GM23338 (cell line): Measurements from ENCODE around the gene SYPL1. TPM values are rescaled to one million over a fixed set of nuclear protein-coding genes. Genes with fewer than 3 reads are reported as not detected.

Source experiments
- ATAC-seq: fragments of 200-7000 bp; cut with Tn5 transposase; 3 replicates; pipeline ENCODE4 v1.9.1; 2020
- DNase-seq: peaks from one replicate; pipeline ENCODE4 v3.0.0-alpha.2; 2015; ENCODE audit warnings: low spot score
- H2AFZ ChIP-seq: fragments of 200-600 bp; sonication (generic); 2 replicates; pipeline ENCODE4 v1.8.0; 2016; ENCODE audit warnings: antibody characterized with exemption, mild to moderate bottlenecking, moderate library complexity
- H3F3A ChIP-seq: fragments of 200-600 bp; sonication (generic); replicated peaks from 2 replicates; pipeline ENCODE4 v1.8.0; 2017; ENCODE audit warnings: antibody characterized with exemption, mixed run types, low read depth
- H3K27ac ChIP-seq: fragments of 200-600 bp; sonication (generic); 2 replicates; pipeline ENCODE4 v1.6.1; 2016; ENCODE audit warnings: low read depth
- H3K27me3 ChIP-seq: fragments of 200-600 bp; sonication (generic); 2 replicates; pipeline ENCODE4 v1.8.0; 2016; ENCODE audit warnings: mild to moderate bottlenecking, mixed run types, moderate library complexity; ENCODE audit not compliant: insufficient read depth
- H3K36me3 ChIP-seq: fragments of 200-600 bp; sonication (generic); 2 replicates; pipeline ENCODE4 v1.8.0; 2016; ENCODE audit warnings: mild to moderate bottlenecking; ENCODE audit not compliant: insufficient read depth
- H3K4me1 ChIP-seq: fragments of 200-600 bp; sonication (generic); 2 replicates; pipeline ENCODE4 v1.8.0; 2016; ENCODE audit warnings: mild to moderate bottlenecking, moderate library complexity; ENCODE audit not compliant: insufficient read depth
- H3K4me2 ChIP-seq: fragments of 200-600 bp; sonication (generic); 2 replicates; pipeline ENCODE4 v1.7.1; 2017; ENCODE audit warnings: mixed run types
- H3K4me3 ChIP-seq: fragments of 200-600 bp; sonication (generic); 2 replicates; pipeline ENCODE4 v1.6.1; 2016; ENCODE audit warnings: mixed run types
- H3K79me2 ChIP-seq: fragments of 200-600 bp; sonication (generic); replicated peaks from 2 replicates; pipeline ENCODE4 v1.8.0; 2017; ENCODE audit warnings: mild to moderate bottlenecking; ENCODE audit not compliant: insufficient read depth
- H3K9me2 ChIP-seq: fragments of 200-600 bp; sonication (generic); 2 replicates; pipeline ENCODE4 v1.8.0; 2017; ENCODE audit not compliant: insufficient read depth
- H4K20me1 ChIP-seq: fragments of 200-600 bp; sonication (generic); replicated peaks from 2 replicates; pipeline ENCODE4 v1.8.0; 2017; ENCODE audit warnings: mild to moderate bottlenecking; ENCODE audit not compliant: insufficient read depth
- H3K27ac Mint-ChIP-seq: 2 replicates; pipeline ENCODE4 v1.8.0; 2020; ENCODE audit warnings: inconsistent platforms, mild to moderate bottlenecking, moderate library complexity, mixed read lengths
- H3K27me3 Mint-ChIP-seq: 3 replicates; pipeline ENCODE4 v1.8.0; 2022; ENCODE audit warnings: low read depth, mild to moderate bottlenecking, moderate library complexity, mixed read lengths, inconsistent platforms; ENCODE audit not compliant: insufficient read depth, poor library complexity
- H3K36me3 Mint-ChIP-seq: 3 replicates; pipeline ENCODE4 v1.8.0; 2021; ENCODE audit warnings: low read depth, mild to moderate bottlenecking, inconsistent platforms, moderate library complexity, mixed read lengths
- H3K4me1 Mint-ChIP-seq: 3 replicates; pipeline ENCODE4 v1.8.0; 2020; ENCODE audit warnings: mild to moderate bottlenecking, inconsistent platforms, mixed read lengths
- H3K4me3 Mint-ChIP-seq: 3 replicates; pipeline ENCODE4 v1.8.0; 2021; ENCODE audit warnings: moderate library complexity, mild to moderate bottlenecking, inconsistent platforms, mixed read lengths
- H3K9me3 Mint-ChIP-seq: 3 replicates; pipeline ENCODE4 v1.8.0; 2020; ENCODE audit warnings: moderate library complexity, mild to moderate bottlenecking, inconsistent platforms, mixed read lengths
- CREB1 ChIP-seq: fragments of 250-450 bp; sonication (Bioruptor Pico); IDR thresholded peaks from 2 replicates; pipeline ENCODE4 v1.5.0; 2020; ENCODE audit warnings: low read depth, mild to moderate bottlenecking, moderate library complexity
- CTCF ChIP-seq, 2 experiments: fragments of 200-600 bp in 1 of 2; sonication (generic) in 1 of 2; conservative IDR thresholded peaks; 2 replicates each; pipeline versions ENCODE4 v1.5.1 to v1.6.1; 2016 to 2017; ENCODE audit warnings: antibody characterized with exemption in 2 of 2, low read depth in 2 of 2, mild to moderate bottlenecking in 2 of 2, moderate library complexity in 1 of 2
- ETS1 ChIP-seq: IDR thresholded peaks from 2 replicates; pipeline ENCODE4 v1.6.1; 2016; ENCODE audit warnings: antibody characterized with exemption
- EZH2 ChIP-seq: fragments of 200-600 bp; sonication (generic); IDR thresholded peaks from one replicate; pipeline ENCODE4 v1.8.0; 2017; ENCODE audit warnings: antibody characterized with exemption, mild to moderate bottlenecking, low read depth; ENCODE audit not compliant: unreplicated experiment
- EZH2phosphoT487 ChIP-seq: fragments of 200-600 bp; sonication (generic); IDR thresholded peaks from one replicate; pipeline ENCODE4 v1.8.1; 2018; ENCODE audit warnings: antibody characterized with exemption; ENCODE audit not compliant: unreplicated experiment
- JUNB ChIP-seq: IDR thresholded peaks from one replicate; pipeline ENCODE4 v1.6.1; 2016; ENCODE audit warnings: antibody characterized with exemption; ENCODE audit not compliant: unreplicated experiment
- NANOG ChIP-seq: IDR thresholded peaks from 2 replicates; pipeline ENCODE4 v1.6.1; 2016; ENCODE audit warnings: antibody characterized with exemption, borderline replicate concordance
- POLR2AphosphoS5 ChIP-seq: IDR thresholded peaks from 2 replicates; pipeline ENCODE4 v1.6.1; 2016; ENCODE audit warnings: antibody characterized with exemption, low read depth
- STAT1 ChIP-seq: IDR thresholded peaks from one replicate; pipeline ENCODE4 v1.6.1; 2016; ENCODE audit warnings: antibody characterized with exemption; ENCODE audit not compliant: unreplicated experiment
- ZNF114 ChIP-seq: fragments of 250-450 bp; sonication (Bioruptor Pico); IDR thresholded peaks from 2 replicates; pipeline ENCODE4 v1.5.0; 2020; ENCODE audit warnings: mild to moderate bottlenecking, moderate library complexity
- ZNF331 ChIP-seq: fragments of 250-450 bp; sonication (Bioruptor Pico); IDR thresholded peaks from 2 replicates; pipeline ENCODE4 v1.5.0; 2020; ENCODE audit warnings: low read depth, mild to moderate bottlenecking, moderate library complexity
- polyA plus RNA-seq: library from polyadenylated mRNA; unstranded; fragments of >200 nt; fragmentation: Nextera tagmentation; extraction: Ambion mirVana; gene quantifications from 2 replicates; pipeline ENCODE4 v1.2.1, GENCODE V29; 2016
- total RNA-seq: library from RNA; depleted of rRNA; stranded (reverse); fragments of >200 nt; shearing (Covaris generic); gene quantifications from 2 replicates; pipeline ENCODE4 v1.2.3, GENCODE V29; 2014
- TF ChIP-seq, protein P1 (sequence below): IDR thresholded peaks from one replicate; pipeline ENCODE4 v1.6.1; 2018; ENCODE audit warnings: antibody characterized with exemption; ENCODE audit not compliant: unreplicated experiment
- TF ChIP-seq, protein P2 (sequence below): fragments of 250-450 bp; sonication (Bioruptor Pico); IDR thresholded peaks from 2 replicates; pipeline ENCODE4 v1.5.0; 2020; ENCODE audit warnings: mild to moderate bottlenecking, moderate library complexity

Gene SYPL1
- total and polyA plus RNA-seq, 2 experiments from 2014 or later = 39.3 to 52.7 TPM

DNA sequence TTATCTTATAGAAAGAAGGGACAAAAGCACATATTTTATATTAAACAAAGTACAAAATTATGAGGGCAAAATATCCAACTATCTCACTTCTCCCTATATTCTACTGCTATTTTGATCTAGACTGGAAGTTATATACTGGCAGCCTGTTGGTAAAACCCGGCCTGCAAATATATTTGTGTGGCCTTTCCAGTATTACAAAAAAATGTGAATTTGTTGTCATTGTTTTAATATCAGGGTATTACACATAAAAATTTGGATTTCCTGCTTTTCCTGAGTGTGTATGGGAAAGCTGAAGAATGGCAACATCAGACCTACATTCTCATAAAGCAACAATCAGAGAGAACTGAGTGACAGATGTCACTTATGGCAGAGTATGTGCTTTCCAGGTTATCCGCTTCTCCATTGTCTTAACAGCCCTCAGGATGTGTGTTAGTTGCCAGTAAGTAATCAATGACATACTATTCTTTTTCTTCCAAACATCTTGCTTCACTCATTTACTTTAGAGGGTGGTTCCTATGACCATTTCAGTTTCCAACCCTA lies 7.3 kb downstream of the SYPL1 start:
- H3K4me2 ChIP-seq = no peak overlapping the region
- H3K36me3 ChIP-seq = no peaks in the 10 kb centered on the region
- TF ChIP-seq CREB1 (CRISPR knock-in tag) = no peak
- TF ChIP-seq EZH2phosphoT487 = no peak
- TF ChIP-seq ZNF331 (CRISPR knock-in tag) = no peak
- TF ChIP-seq, protein P1, sequence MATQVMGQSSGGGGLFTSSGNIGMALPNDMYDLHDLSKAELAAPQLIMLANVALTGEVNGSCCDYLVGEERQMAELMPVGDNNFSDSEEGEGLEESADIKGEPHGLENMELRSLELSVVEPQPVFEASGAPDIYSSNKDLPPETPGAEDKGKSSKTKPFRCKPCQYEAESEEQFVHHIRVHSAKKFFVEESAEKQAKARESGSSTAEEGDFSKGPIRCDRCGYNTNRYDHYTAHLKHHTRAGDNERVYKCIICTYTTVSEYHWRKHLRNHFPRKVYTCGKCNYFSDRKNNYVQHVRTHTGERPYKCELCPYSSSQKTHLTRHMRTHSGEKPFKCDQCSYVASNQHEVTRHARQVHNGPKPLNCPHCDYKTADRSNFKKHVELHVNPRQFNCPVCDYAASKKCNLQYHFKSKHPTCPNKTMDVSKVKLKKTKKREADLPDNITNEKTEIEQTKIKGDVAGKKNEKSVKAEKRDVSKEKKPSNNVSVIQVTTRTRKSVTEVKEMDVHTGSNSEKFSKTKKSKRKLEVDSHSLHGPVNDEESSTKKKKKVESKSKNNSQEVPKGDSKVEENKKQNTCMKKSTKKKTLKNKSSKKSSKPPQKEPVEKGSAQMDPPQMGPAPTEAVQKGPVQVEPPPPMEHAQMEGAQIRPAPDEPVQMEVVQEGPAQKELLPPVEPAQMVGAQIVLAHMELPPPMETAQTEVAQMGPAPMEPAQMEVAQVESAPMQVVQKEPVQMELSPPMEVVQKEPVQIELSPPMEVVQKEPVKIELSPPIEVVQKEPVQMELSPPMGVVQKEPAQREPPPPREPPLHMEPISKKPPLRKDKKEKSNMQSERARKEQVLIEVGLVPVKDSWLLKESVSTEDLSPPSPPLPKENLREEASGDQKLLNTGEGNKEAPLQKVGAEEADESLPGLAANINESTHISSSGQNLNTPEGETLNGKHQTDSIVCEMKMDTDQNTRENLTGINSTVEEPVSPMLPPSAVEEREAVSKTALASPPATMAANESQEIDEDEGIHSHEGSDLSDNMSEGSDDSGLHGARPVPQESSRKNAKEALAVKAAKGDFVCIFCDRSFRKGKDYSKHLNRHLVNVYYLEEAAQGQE = no peak
- TF ChIP-seq STAT1 = no peak
- TF ChIP-seq POLR2AphosphoS5 = no peak
- no peak for TF ChIP-seq CTCF (conservative IDR thresholded peaks at IDR 0.05; ENCODE audit: low read depth in 2 of 2)
- no peak for TF ChIP-seq ETS1
- TF ChIP-seq, protein P2, sequence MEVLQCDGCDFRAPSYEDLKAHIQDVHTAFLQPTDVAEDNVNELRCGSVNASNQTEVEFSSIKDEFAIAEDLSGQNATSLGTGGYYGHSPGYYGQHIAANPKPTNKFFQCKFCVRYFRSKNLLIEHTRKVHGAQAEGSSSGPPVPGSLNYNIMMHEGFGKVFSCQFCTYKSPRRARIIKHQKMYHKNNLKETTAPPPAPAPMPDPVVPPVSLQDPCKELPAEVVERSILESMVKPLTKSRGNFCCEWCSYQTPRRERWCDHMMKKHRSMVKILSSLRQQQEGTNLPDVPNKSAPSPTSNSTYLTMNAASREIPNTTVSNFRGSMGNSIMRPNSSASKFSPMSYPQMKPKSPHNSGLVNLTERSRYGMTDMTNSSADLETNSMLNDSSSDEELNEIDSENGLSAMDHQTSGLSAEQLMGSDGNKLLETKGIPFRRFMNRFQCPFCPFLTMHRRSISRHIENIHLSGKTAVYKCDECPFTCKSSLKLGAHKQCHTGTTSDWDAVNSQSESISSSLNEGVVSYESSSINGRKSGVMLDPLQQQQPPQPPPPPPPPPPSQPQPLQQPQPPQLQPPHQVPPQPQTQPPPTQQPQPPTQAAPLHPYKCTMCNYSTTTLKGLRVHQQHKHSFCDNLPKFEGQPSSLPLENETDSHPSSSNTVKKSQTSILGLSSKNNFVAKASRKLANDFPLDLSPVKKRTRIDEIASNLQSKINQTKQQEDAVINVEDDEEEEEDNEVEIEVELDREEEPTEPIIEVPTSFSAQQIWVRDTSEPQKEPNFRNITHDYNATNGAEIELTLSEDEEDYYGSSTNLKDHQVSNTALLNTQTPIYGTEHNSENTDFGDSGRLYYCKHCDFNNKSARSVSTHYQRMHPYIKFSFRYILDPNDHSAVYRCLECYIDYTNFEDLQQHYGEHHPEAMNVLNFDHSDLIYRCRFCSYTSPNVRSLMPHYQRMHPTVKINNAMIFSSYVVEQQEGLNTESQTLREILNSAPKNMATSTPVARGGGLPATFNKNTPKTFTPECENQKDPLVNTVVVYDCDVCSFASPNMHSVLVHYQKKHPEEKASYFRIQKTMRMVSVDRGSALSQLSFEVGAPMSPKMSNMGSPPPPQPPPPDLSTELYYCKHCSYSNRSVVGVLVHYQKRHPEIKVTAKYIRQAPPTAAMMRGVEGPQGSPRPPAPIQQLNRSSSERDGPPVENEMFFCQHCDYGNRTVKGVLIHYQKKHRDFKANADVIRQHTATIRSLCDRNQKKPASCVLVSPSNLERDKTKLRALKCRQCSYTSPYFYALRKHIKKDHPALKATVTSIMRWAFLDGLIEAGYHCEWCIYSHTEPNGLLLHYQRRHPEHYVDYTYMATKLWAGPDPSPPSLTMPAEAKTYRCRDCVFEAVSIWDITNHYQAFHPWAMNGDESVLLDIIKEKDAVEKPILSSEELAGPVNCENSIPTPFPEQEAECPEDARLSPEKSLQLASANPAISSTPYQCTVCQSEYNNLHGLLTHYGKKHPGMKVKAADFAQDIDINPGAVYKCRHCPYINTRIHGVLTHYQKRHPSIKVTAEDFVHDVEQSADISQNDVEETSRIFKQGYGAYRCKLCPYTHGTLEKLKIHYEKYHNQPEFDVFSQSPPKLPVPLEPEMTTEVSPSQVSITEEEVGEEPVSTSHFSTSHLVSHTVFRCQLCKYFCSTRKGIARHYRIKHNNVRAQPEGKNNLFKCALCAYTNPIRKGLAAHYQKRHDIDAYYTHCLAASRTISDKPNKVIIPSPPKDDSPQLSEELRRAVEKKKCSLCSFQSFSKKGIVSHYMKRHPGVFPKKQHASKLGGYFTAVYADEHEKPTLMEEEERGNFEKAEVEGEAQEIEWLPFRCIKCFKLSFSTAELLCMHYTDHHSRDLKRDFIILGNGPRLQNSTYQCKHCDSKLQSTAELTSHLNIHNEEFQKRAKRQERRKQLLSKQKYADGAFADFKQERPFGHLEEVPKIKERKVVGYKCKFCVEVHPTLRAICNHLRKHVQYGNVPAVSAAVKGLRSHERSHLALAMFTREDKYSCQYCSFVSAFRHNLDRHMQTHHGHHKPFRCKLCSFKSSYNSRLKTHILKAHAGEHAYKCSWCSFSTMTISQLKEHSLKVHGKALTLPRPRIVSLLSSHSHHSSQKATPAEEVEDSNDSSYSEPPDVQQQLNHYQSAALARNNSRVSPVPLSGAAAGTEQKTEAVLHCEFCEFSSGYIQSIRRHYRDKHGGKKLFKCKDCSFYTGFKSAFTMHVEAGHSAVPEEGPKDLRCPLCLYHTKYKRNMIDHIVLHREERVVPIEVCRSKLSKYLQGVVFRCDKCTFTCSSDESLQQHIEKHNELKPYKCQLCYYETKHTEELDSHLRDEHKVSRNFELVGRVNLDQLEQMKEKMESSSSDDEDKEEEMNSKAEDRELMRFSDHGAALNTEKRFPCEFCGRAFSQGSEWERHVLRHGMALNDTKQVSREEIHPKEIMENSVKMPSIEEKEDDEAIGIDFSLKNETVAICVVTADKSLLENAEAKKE (CRISPR knock-in tag) = no peak
- no peak for TF ChIP-seq NANOG
- TF ChIP-seq EZH2 = no peak
- no peak for TF ChIP-seq ZNF114
- TF ChIP-seq JUNB = no peak
- Mint-ChIP-seq H3K4me3 (no peak overlapping the region), H3K9me3 (no peaks in the 10 kb centered on the region), H3K36me3 (no peaks in the 10 kb centered on the region), H3K27ac (no peak overlapping the region), H3K27me3 (peaks cover 1% of the 10 kb centered on the region), H3K4me1 (peaks cover 29% of the 10 kb centered on the region)
- peaks cover 14% of the 10 kb centered on the region for H3K4me1 ChIP-seq
- peaks cover 13% of the 10 kb centered on the region; the same call in 1 of the 2 replicates for H4K20me1 ChIP-seq
- H3K79me2 ChIP-seq = peaks cover 100% of the 10 kb centered on the region
- DNase-seq (no peak), ATAC-seq (no peak)
- no peaks in the 10 kb centered on the region for H3K27me3 ChIP-seq
- no peaks in the 10 kb centered on the region for H3F3A ChIP-seq
- no peak overlapping the region for H3K4me3 ChIP-seq
- H3K27ac ChIP-seq = no peak overlapping the region
- no peak overlapping the region for H2AFZ ChIP-seq
- no peaks in the 10 kb centered on the region for H3K9me2 ChIP-seq
